GM12878 (cell line): ENCODE measurements around the gene ARIH2. TPM values are rescaled to one million over a fixed set of nuclear protein-coding genes. Genes with fewer than 3 reads are reported as not detected.

Experiments used
- ATAC-seq: fragments of 200-7000 bp; cut with Tn5 transposase; 3 replicates; pipeline ENCODE4 v1.9.1; 2020; ENCODE audit warnings: mild to moderate bottlenecking, moderate library complexity
- BruUV-seq: library from RNA; stranded (reverse); fragments of 400-500 nt; replicated peaks from 2 replicates; lab custom pipeline; 2021; lab: Mats Ljungman, UMichigan
- CTCF ChIA-PET: fragments of 300-600 bp; sonication (Branson Sonifier 250); formaldehyde crosslinking; extraction: SDS; loops from one replicate; lab custom pipeline; 2021; ENCODE audit warnings: inconsistent platforms; lab: Yijun Ruan, JAX
- POLR2A ChIA-PET: fragments of 350-600 bp; formaldehyde crosslinking; extraction: SDS; loops from one replicate; lab custom pipeline; 2021; ENCODE audit warnings: inconsistent platforms; lab: Charles Lee
- RAD21 ChIA-PET: fragments of 300-600 bp; sonication (Branson Sonifier 250); formaldehyde crosslinking; loops from one replicate; lab custom pipeline; 2023; ENCODE audit warnings: antibody characterized with exemption; ENCODE audit not compliant: unreplicated experiment; lab: Charles Lee
- SMC1A ChIA-PET: fragments of 300-600 bp; sonication (Branson Sonifier 250); formaldehyde crosslinking; loops from one replicate; lab custom pipeline; 2023; ENCODE audit not compliant: unreplicated experiment, uncharacterized antibody; lab: Charles Lee
- DNase-seq: peaks from one replicate; pipeline ENCODE4 v3.0.0-alpha.2; 2011; ENCODE audit warnings: low read depth, low spot score
- FAIRE-seq: peaks from 3 replicates; lab custom pipeline; 2011; peaks lifted over from hg19 to GRCh38; lab: Jason Lieb, UNC
- H2AFZ ChIP-seq: 2 replicates; pipeline ENCODE4 v1.6.0; 2011; ENCODE audit warnings: low read depth, low read length, control low read depth; ENCODE audit not compliant: control insufficient read depth
- H3K27ac ChIP-seq: 2 replicates; pipeline ENCODE4 v1.5.1; 2011; ENCODE audit warnings: control low read depth; ENCODE audit not compliant: control insufficient read depth, insufficient read depth
- H3K27me3 ChIP-seq, 2 experiments: replicated peaks in 1 of 2; 2 replicates each; pipeline versions ENCODE4 v1.6.0 to v1.6.1; 2011; ENCODE audit warnings: low read length in 1 of 2; ENCODE audit not compliant: control insufficient read depth in 2 of 2, insufficient read depth in 2 of 2
- H3K36me3 ChIP-seq, 2 experiments: 2 replicates each; pipeline ENCODE4 v1.5.1; 2011; ENCODE audit warnings: low read length in 1 of 2; ENCODE audit not compliant: control insufficient read depth in 2 of 2, insufficient read depth in 2 of 2
- H3K4me1 ChIP-seq: 2 replicates; pipeline ENCODE4 v1.6.1; 2011; ENCODE audit warnings: mild to moderate bottlenecking, low read length, moderate library complexity, mixed read lengths; ENCODE audit not compliant: control insufficient read depth, insufficient read depth
- H3K4me2 ChIP-seq: 2 replicates; pipeline ENCODE4 v1.6.0; 2011; ENCODE audit warnings: control low read depth; ENCODE audit not compliant: control insufficient read depth, insufficient read depth
- H3K4me3 ChIP-seq: fragments of 200-600 bp; sonication (generic); 2 replicates; pipeline ENCODE4 v1.5.1; 2016
- H3K79me2 ChIP-seq: 2 replicates; pipeline ENCODE4 v1.6.0; 2011; ENCODE audit warnings: low read length; ENCODE audit not compliant: control insufficient read depth, insufficient read depth
- H3K9ac ChIP-seq: 2 replicates; pipeline ENCODE4 v1.8.0; 2011; ENCODE audit warnings: low read length, control low read depth, mixed read lengths; ENCODE audit not compliant: control insufficient read depth, insufficient read depth
- H3K9me3 ChIP-seq: replicated peaks from 3 replicates; pipeline ENCODE4 v1.5.1; 2011; ENCODE audit warnings: mild to moderate bottlenecking, low read length; ENCODE audit not compliant: control insufficient read depth, insufficient read depth
- H4K20me1 ChIP-seq: 2 replicates; pipeline ENCODE4 v1.6.0; 2011; ENCODE audit not compliant: control insufficient read depth, insufficient read depth
- CBFB ChIP-seq: IDR thresholded peaks from 2 replicates; pipeline ENCODE4 v1.6.1; 2016; ENCODE audit warnings: antibody characterized with exemption, low read depth
- IRF5 ChIP-seq: fragments of 450-650 bp; IDR thresholded peaks from 2 replicates; pipeline ENCODE4 v1.6.1; 2017; ENCODE audit warnings: borderline replicate concordance
- JUND ChIP-seq: IDR thresholded peaks from 2 replicates; pipeline ENCODE4 v1.6.1; 2012; ENCODE audit warnings: low read depth, mild to moderate bottlenecking, low read length, improper control_type of control experiment, moderate library complexity
- MYB ChIP-seq: fragments of 150-350 bp; IDR thresholded peaks from 2 replicates; pipeline ENCODE4 v1.6.1; 2014; ENCODE audit warnings: mild to moderate bottlenecking, low read depth, low read length, borderline replicate concordance
- NFYA ChIP-seq: IDR thresholded peaks from 2 replicates; pipeline ENCODE4 v1.6.1; 2011; ENCODE audit warnings: low read depth, mild to moderate bottlenecking, low read length, improper control_type of control experiment, borderline replicate concordance
- NFYB ChIP-seq: IDR thresholded peaks from 2 replicates; pipeline ENCODE4 v1.6.1; 2011; ENCODE audit warnings: low read depth, mild to moderate bottlenecking, low read length, improper control_type of control experiment, moderate library complexity; ENCODE audit not compliant: insufficient read depth
- REST ChIP-seq: IDR thresholded peaks from 2 replicates; pipeline ENCODE4 v1.6.1; 2012; ENCODE audit warnings: mild to moderate bottlenecking, low read depth, low read length
- RFX5 ChIP-seq: IDR thresholded peaks from 2 replicates; pipeline ENCODE4 v1.6.1; 2011; ENCODE audit warnings: low read depth, low read length, improper control_type of control experiment
- SKIL ChIP-seq: fragments of 450-650 bp; IDR thresholded peaks from 2 replicates; pipeline ENCODE4 v1.6.1; 2017; ENCODE audit warnings: mild to moderate bottlenecking, low read depth, inconsistent platforms; ENCODE audit not compliant: poor library complexity, severe bottlenecking
- SREBF1 ChIP-seq: IDR thresholded peaks from 2 replicates; pipeline ENCODE4 v1.6.1; 2012; ENCODE audit warnings: mild to moderate bottlenecking, low read length
- ZBED1 ChIP-seq: IDR thresholded peaks from 2 replicates; pipeline ENCODE4 v1.6.1; 2016; ENCODE audit warnings: borderline replicate concordance
- in situ Hi-C: fragments of 300-500 bp; cut with MboI; formaldehyde crosslinking; loops from 9 replicates; pipeline ENCODE4 v1.14.3; 2018; ENCODE audit warnings: mixed read lengths
- intact Hi-C: fragments of 100-400 bp; cut with micrococcal nuclease; formaldehyde crosslinking; loops from one replicate; pipeline ENCODE4 v1.14.2; 2022; ENCODE audit not compliant: unreplicated experiment
- polyA plus RNA-seq, 11 experiments: library from polyadenylated mRNA; depleted of rRNA in 4 of 11; unstranded in 6 of 11; stranded (reverse) in 5 of 11; fragments of >200 nt; fragmentation: Nextera tagmentation in 4 of 11; fragmentation: Illumina TruSeq in 1 of 11; extraction: Ambion mirVana in 4 of 11; extraction: Trizol in 1 of 11; gene quantifications; 1 replicate in 1 of 11; 2 replicates in 10 of 11; pipeline versions ENCODE4 v1.2.1 to v1.2.3, GENCODE V29; 2011 to 2016; ENCODE audit warnings: inconsistent platforms in 2 of 11, missing spikeins in 2 of 11, low read depth in 1 of 11
- total RNA-seq, 4 experiments: library from RNA; depleted of rRNA in 3 of 4; stranded (reverse); fragments of >200 nt in 3 of 4; fragmentation: Illumina TruSeq in 1 of 4; extraction: Trizol in 1 of 4; gene quantifications; 2 replicates each; pipeline versions ENCODE4 v1.2.1 to v1.2.3, GENCODE V29; 2013 to 2021

The ARIH2 gene
- total and polyA plus RNA-seq, 10 of the 15 experiments (the other 5 are each of a cell fraction or from before 2014, with no cell fraction given) = 18.7 to 74.7 (median 63.7) TPM

- no peak for TF ChIP-seq REST
- TF ChIP-seq CBFB = no peak
- no peak for TF ChIP-seq NFYB
- no peak for TF ChIP-seq JUND
- no peak for TF ChIP-seq IRF5
Measured at GRCh38 chr3:48983096-48983495, 64.5 kb downstream of the ARIH2 start (continued).

GRCh38 chr3:48984663-48985062 lies 66.0 kb downstream of the ARIH2 start:
- no peak overlapping the region for H2AFZ ChIP-seq
- H3K9ac ChIP-seq = no peak overlapping the region
- peaks cover 8% of the 10 kb centered on the region for H3K79me2 ChIP-seq
- CTCF ChIA-PET = interaction anchor here (1.0 to 1.7 kb wide), 3 partner anchors 30 to 464 kb away, joined by 3 to 6 read pairs (median 3); no protein-coding TSS in a partner anchor
- H3K27ac ChIP-seq = no peak overlapping the region
- intact Hi-C loops = loop anchor here (5.0 kb wide), 1 partner anchor 108 kb away; the partner anchor contains the start of gene QRICH1
- SMC1A ChIA-PET = no interaction called here
- H3K27me3 ChIP-seq = no peaks in the 10 kb centered on the region
- BruUV-seq = no TSS peak
- no peaks in the 10 kb centered on the region for H3K9me3 ChIP-seq
- DNase-seq = no peak
- no peak overlapping the region for H3K4me2 ChIP-seq
- RAD21 ChIA-PET = interaction anchor here (1.0 kb wide), 1 partner anchor 141 kb away, joined by 4 read pairs; no protein-coding TSS in a partner anchor
- TF ChIP-seq RFX5 = no peak
- TF ChIP-seq NFYA = no peak
- TF ChIP-seq MYB = no peak
- no peak for TF ChIP-seq ZBED1
- no peak for TF ChIP-seq SREBF1
- no peak for TF ChIP-seq SKIL
- TF ChIP-seq, all 136 proteins: peak for 0
- Histone ChIP-seq H3K4me3 (no peak overlapping the region), H3K36me3 (peaks cover 15 to 24% of the 10 kb centered on the region in 2 experiments), H3K4me1 (peaks cover 7% of the 10 kb centered on the region), H4K20me1 (no peaks in the 10 kb centered on the region)
- FAIRE-seq = no peak
- in situ Hi-C loops = no loop called here
- POLR2A ChIA-PET = no interaction called here
- ATAC-seq = no peak
